ENCODE results near the gene CXCL10.
"Not testable (repeated sequence)": the region's sequence is repeated elsewhere in the genome, so short reads cannot be mapped to it uniquely, and the experiment has no call there.

The CXCL10 gene

GRCh38 chr4:76023389-76023788 lies at the start of gene CXCL10:
Gene CXCL10 (minus strand): TSS chr4:76023497. CDS start chr4:76023431, 66 bp downstream.
- Mint-ChIP-seq H3K9me3 (no peaks in the 10 kb centered on the region), H3K27ac (no peak within 1 kb of the TSS), H3K27me3 (no peaks in the 10 kb centered on the region), H3K4me1 (ENCODE audit: low read depth) (peaks cover 30% of the 10 kb centered on the region), H3K4me3 (no peak within 1 kb of the TSS), H3K36me3 (ENCODE audit: low read depth) (no peaks in the 10 kb centered on the region)
- intact Hi-C loops (cut with micrococcal nuclease) = no loop called here

GRCh38 chr4:76072760-76073159 lies 49.5 kb upstream of the CXCL10 start:
- intact Hi-C loops (cut with micrococcal nuclease) = no loop called here
- no peaks in the 10 kb centered on the region for H3K36me3 Mint-ChIP-seq (ENCODE audit: low read depth)
- no peaks in the 10 kb centered on the region for H3K9me3 Mint-ChIP-seq
- peaks cover 5% of the 10 kb centered on the region for H3K4me1 Mint-ChIP-seq (ENCODE audit: low read depth)
- H3K27me3 Mint-ChIP-seq = no peaks in the 10 kb centered on the region
- no peak overlapping the region for H3K27ac Mint-ChIP-seq
- no peak overlapping the region for H3K4me3 Mint-ChIP-seq

- H3K36me3 Mint-ChIP-seq (ENCODE audit: low read depth) = no peaks in the 10 kb centered on the region
- H3K27ac Mint-ChIP-seq = no peak overlapping the region
- intact Hi-C loops (cut with micrococcal nuclease) = loop anchor here (1.0 to 5.0 kb wide), 2 partner anchors 72 to 170 kb away; no protein-coding TSS in a partner anchor
- no peaks in the 10 kb centered on the region for H3K27me3 Mint-ChIP-seq
- H3K4me1 Mint-ChIP-seq (ENCODE audit: low read depth) = no peaks in the 10 kb centered on the region
- no peak overlapping the region for H3K4me3 Mint-ChIP-seq
- no peaks in the 10 kb centered on the region for H3K9me3 Mint-ChIP-seq
These were observed 44.5 kb upstream of the CXCL10 start for GRCh38 chr4:76067652-76068286.

GRCh38 chr4:76066546-76066945 lies 43.2 kb upstream of the CXCL10 start:
- intact Hi-C loops (cut with micrococcal nuclease) = loop anchor here (5.0 kb wide), 1 partner anchor 169 kb away; no protein-coding TSS in a partner anchor
- Mint-ChIP-seq H3K27ac (no peak overlapping the region), H3K4me3 (no peak overlapping the region), H3K9me3 (no peaks in the 10 kb centered on the region), H3K4me1 (ENCODE audit: low read depth) (peaks cover 5% of the 10 kb centered on the region), H3K27me3 (no peaks in the 10 kb centered on the region), H3K36me3 (ENCODE audit: low read depth) (no peaks in the 10 kb centered on the region)

- H3K9me3 Mint-ChIP-seq = no peaks in the 10 kb centered on the region
- no peaks in the 10 kb centered on the region for H3K36me3 Mint-ChIP-seq (ENCODE audit: low read depth)
- no peak overlapping the region for H3K27ac Mint-ChIP-seq
- no peak overlapping the region for H3K4me3 Mint-ChIP-seq
- H3K4me1 Mint-ChIP-seq (ENCODE audit: low read depth) = peaks cover 34% of the 10 kb centered on the region
- no peaks in the 10 kb centered on the region for H3K27me3 Mint-ChIP-seq
- intact Hi-C loops (cut with micrococcal nuclease) = no loop called here
These were observed 38.7 kb upstream of the CXCL10 start for GRCh38 chr4:76061982-76062381.

- Mint-ChIP-seq H3K27ac (no peak overlapping the region), H3K4me1 (ENCODE audit: low read depth) (peaks cover 34% of the 10 kb centered on the region), H3K9me3 (no peaks in the 10 kb centered on the region), H3K36me3 (ENCODE audit: low read depth) (no peaks in the 10 kb centered on the region), H3K27me3 (no peaks in the 10 kb centered on the region), H3K4me3 (no peak overlapping the region)
- intact Hi-C loops (cut with micrococcal nuclease) = no loop called here
These were observed 38.1 kb upstream of the CXCL10 start for GRCh38 chr4:76061421-76061820.

- Mint-ChIP-seq H3K9me3 (no peaks in the 10 kb centered on the region), H3K4me1 (ENCODE audit: low read depth) (peaks cover 34% of the 10 kb centered on the region), H3K36me3 (ENCODE audit: low read depth) (no peaks in the 10 kb centered on the region), H3K27me3 (no peaks in the 10 kb centered on the region), H3K27ac (no peak overlapping the region), H3K4me3 (no peak overlapping the region)
- intact Hi-C loops (cut with micrococcal nuclease) = no loop called here
These were observed 37.2 kb upstream of the CXCL10 start for GRCh38 chr4:76060506-76060905.

GRCh38 chr4:76059750-76060149 lies 36.5 kb upstream of the CXCL10 start:
- Mint-ChIP-seq H3K4me1 (ENCODE audit: low read depth) (peaks cover 34% of the 10 kb centered on the region), H3K27ac (no peak overlapping the region), H3K4me3 (no peak overlapping the region), H3K9me3 (no peaks in the 10 kb centered on the region), H3K27me3 (no peaks in the 10 kb centered on the region), H3K36me3 (ENCODE audit: low read depth) (no peaks in the 10 kb centered on the region)
- intact Hi-C loops (cut with micrococcal nuclease) = no loop called here

GRCh38 chr4:76058888-76059426 lies 35.7 kb upstream of the CXCL10 start:
- H3K27ac Mint-ChIP-seq = no peak overlapping the region
- peaks cover 34% of the 10 kb centered on the region for H3K4me1 Mint-ChIP-seq (ENCODE audit: low read depth)
- intact Hi-C loops (cut with micrococcal nuclease) = no loop called here
- H3K4me3 Mint-ChIP-seq = no peak overlapping the region
- no peaks in the 10 kb centered on the region for H3K27me3 Mint-ChIP-seq
- H3K36me3 Mint-ChIP-seq (ENCODE audit: low read depth) = no peaks in the 10 kb centered on the region
- H3K9me3 Mint-ChIP-seq = no peaks in the 10 kb centered on the region

- Mint-ChIP-seq H3K9me3 (no peaks in the 10 kb centered on the region), H3K36me3 (ENCODE audit: low read depth) (no peaks in the 10 kb centered on the region), H3K4me3 (no peak overlapping the region), H3K27ac (no peak overlapping the region), H3K4me1 (ENCODE audit: low read depth) (peaks cover 34% of the 10 kb centered on the region), H3K27me3 (no peaks in the 10 kb centered on the region)
- intact Hi-C loops (cut with micrococcal nuclease) = no loop called here
These were observed 35.0 kb upstream of the CXCL10 start for GRCh38 chr4:76058302-76058701.

- no peaks in the 10 kb centered on the region for H3K27me3 Mint-ChIP-seq
- peaks cover 17% of the 10 kb centered on the region for H3K4me1 Mint-ChIP-seq (ENCODE audit: low read depth)
- H3K9me3 Mint-ChIP-seq = no peaks in the 10 kb centered on the region
- H3K4me3 Mint-ChIP-seq = no peak overlapping the region
- intact Hi-C loops (cut with micrococcal nuclease) = no loop called here
- no peak overlapping the region for H3K27ac Mint-ChIP-seq
- H3K36me3 Mint-ChIP-seq (ENCODE audit: low read depth) = no peaks in the 10 kb centered on the region
These were observed 32.1 kb upstream of the CXCL10 start for GRCh38 chr4:76055421-76055820.

GRCh38 chr4:76055016-76055415 lies 31.7 kb upstream of the CXCL10 start:
- Mint-ChIP-seq H3K27me3 (no peaks in the 10 kb centered on the region), H3K27ac (no peak overlapping the region), H3K36me3 (ENCODE audit: low read depth) (no peaks in the 10 kb centered on the region), H3K9me3 (no peaks in the 10 kb centered on the region), H3K4me3 (no peak overlapping the region), H3K4me1 (ENCODE audit: low read depth) (peaks cover 13% of the 10 kb centered on the region)
- intact Hi-C loops (cut with micrococcal nuclease) = no loop called here

GRCh38 chr4:76053730-76054129 lies 30.4 kb upstream of the CXCL10 start:
- no peaks in the 10 kb centered on the region for H3K36me3 Mint-ChIP-seq (ENCODE audit: low read depth)
- H3K27me3 Mint-ChIP-seq = no peaks in the 10 kb centered on the region
- no peak overlapping the region for H3K4me3 Mint-ChIP-seq
- peaks cover 3% of the 10 kb centered on the region for H3K4me1 Mint-ChIP-seq (ENCODE audit: low read depth)
- no peak overlapping the region for H3K27ac Mint-ChIP-seq
- intact Hi-C loops (cut with micrococcal nuclease) = no loop called here
- no peaks in the 10 kb centered on the region for H3K9me3 Mint-ChIP-seq

GRCh38 chr4:76050560-76051050 lies 27.3 kb upstream of the CXCL10 start:
- H3K27ac Mint-ChIP-seq; intact Hi-C loops (cut with micrococcal nuclease); H3K4me1 Mint-ChIP-seq (ENCODE audit: low read depth); H3K9me3 Mint-ChIP-seq; H3K36me3 Mint-ChIP-seq (ENCODE audit: low read depth); H3K4me3 Mint-ChIP-seq; H3K27me3 Mint-ChIP-seq: not testable (repeated sequence)
